ENCODE data around the gene TRIM43.
"Not testable (repeated sequence)": the region's sequence is repeated elsewhere in the genome, so short reads cannot be mapped to it uniquely, and the experiment has no call there.

GRCh38 chr2:95630987-95631386 is 39.2 kb downstream of the TRIM43 start:
- not testable (repeated sequence) for TF ChIP-seq CTCF (conservative IDR thresholded peaks at IDR 0.05; ENCODE audit: low read length); EZH2phosphoT487 (IDR thresholded peaks at IDR 0.05; ENCODE audit: borderline replicate concordance, low read depth, low read length)
